ENCODE measurements around the gene DCST2.

The DCST2 gene

GRCh38 chr1:155057788-155058211, 24.2 kb upstream of the DCST2 start:
- Histone ChIP-seq H3K9me3 (ENCODE audit: insufficient read depth, low read depth, low read length) (no peaks in the 10 kb centered on the region), H3F3A (ENCODE audit: low read depth) (no peaks in the 10 kb centered on the region), H3K4me2 (ENCODE audit: low read depth, low read length, poor library complexity, severe bottlenecking) (no peak overlapping the region), H3K9me2 (replicated peaks; ENCODE audit: low read depth, low read length) (no peaks in the 10 kb centered on the region), H3K36me3 (ENCODE audit: insufficient read depth, low read length) (no peaks in the 10 kb centered on the region), H3K4me3 (ENCODE audit: low read length, poor library complexity, severe bottlenecking) (no peak overlapping the region), H4K20me1 (ENCODE audit: insufficient read depth, low read length, poor library complexity, severe bottlenecking) (no peaks in the 10 kb centered on the region), H3K27me3 (ENCODE audit: insufficient read depth, low read length, poor library complexity, severe bottlenecking) (no peaks in the 10 kb centered on the region), H3K9ac (ENCODE audit: low read depth, low read length, poor library complexity, severe bottlenecking) (no peak overlapping the region), H3K79me2 (ENCODE audit: insufficient read depth, low read length) (no peaks in the 10 kb centered on the region; the same call in 1 of the 2 replicates), H3K4me1 (ENCODE audit: insufficient read depth, low read length, poor library complexity, severe bottlenecking) (peaks cover 25% of the 10 kb centered on the region), H2AFZ (ENCODE audit: low read length) (no peak overlapping the region)
- TF ChIP-seq CTCF (conservative IDR thresholded peaks at IDR 0.05; ENCODE audit: low read length) (peak; percentile 25; the same call in 1 of the 2 replicates), EZH2phosphoT487 (IDR thresholded peaks at IDR 0.05; ENCODE audit: borderline replicate concordance) (no peak)

- TF ChIP-seq EZH2phosphoT487 (IDR thresholded peaks at IDR 0.05; ENCODE audit: borderline replicate concordance): no peak
- no peak for TF ChIP-seq CTCF (conservative IDR thresholded peaks at IDR 0.05; ENCODE audit: low read length)
- H3K27me3 ChIP-seq (ENCODE audit: insufficient read depth, low read length, poor library complexity, severe bottlenecking): no peaks in the 10 kb centered on the region
- no peaks in the 10 kb centered on the region for H3K9me2 ChIP-seq (replicated peaks; ENCODE audit: low read depth, low read length)
- H3K9me3 ChIP-seq (ENCODE audit: insufficient read depth, low read depth, low read length): no peaks in the 10 kb centered on the region
- no peak overlapping the region for H3K9ac ChIP-seq (ENCODE audit: low read depth, low read length, poor library complexity, severe bottlenecking)
- H3K36me3 ChIP-seq (ENCODE audit: insufficient read depth, low read length): no peaks in the 10 kb centered on the region
- no peak overlapping the region for H2AFZ ChIP-seq (ENCODE audit: low read length)
- peaks cover 26% of the 10 kb centered on the region for H3K4me1 ChIP-seq (ENCODE audit: insufficient read depth, low read length, poor library complexity, severe bottlenecking)
- no peak overlapping the region for H3K4me3 ChIP-seq (ENCODE audit: low read length, poor library complexity, severe bottlenecking)
- no peak overlapping the region for H3K4me2 ChIP-seq (ENCODE audit: low read depth, low read length, poor library complexity, severe bottlenecking)
- H4K20me1 ChIP-seq (ENCODE audit: insufficient read depth, low read length, poor library complexity, severe bottlenecking): no peaks in the 10 kb centered on the region
- no peaks in the 10 kb centered on the region; the same call in 1 of the 2 replicates for H3K79me2 ChIP-seq (ENCODE audit: insufficient read depth, low read length)
- H3F3A ChIP-seq (ENCODE audit: low read depth): no peaks in the 10 kb centered on the region
These were observed 23.5 kb upstream of the DCST2 start for GRCh38 chr1:155057104-155057503.

- Histone ChIP-seq H3K4me3 (ENCODE audit: low read length, poor library complexity, severe bottlenecking) (peak overlapping the region; percentile 79), H3K79me2 (ENCODE audit: insufficient read depth, low read length) (no peaks in the 10 kb centered on the region; the same call in 1 of the 2 replicates), H3K4me2 (ENCODE audit: low read depth, low read length, poor library complexity, severe bottlenecking) (peak overlapping the region; percentile 86), H3F3A (ENCODE audit: low read depth) (no peaks in the 10 kb centered on the region), H3K9ac (ENCODE audit: low read depth, low read length, poor library complexity, severe bottlenecking) (peak overlapping the region; percentile 71), H3K9me3 (ENCODE audit: insufficient read depth, low read depth, low read length) (no peaks in the 10 kb centered on the region), H4K20me1 (ENCODE audit: insufficient read depth, low read length, poor library complexity, severe bottlenecking) (no peaks in the 10 kb centered on the region), H3K9me2 (replicated peaks; ENCODE audit: low read depth, low read length) (no peaks in the 10 kb centered on the region), H2AFZ (ENCODE audit: low read length) (no peak overlapping the region), H3K36me3 (ENCODE audit: insufficient read depth, low read length) (no peaks in the 10 kb centered on the region), H3K27me3 (ENCODE audit: insufficient read depth, low read length, poor library complexity, severe bottlenecking) (no peaks in the 10 kb centered on the region), H3K4me1 (ENCODE audit: insufficient read depth, low read length, poor library complexity, severe bottlenecking) (peaks cover 23% of the 10 kb centered on the region)
- TF ChIP-seq EZH2phosphoT487 (IDR thresholded peaks at IDR 0.05; ENCODE audit: borderline replicate concordance): no peak
- no peak for TF ChIP-seq CTCF (conservative IDR thresholded peaks at IDR 0.05; ENCODE audit: low read length)
These were observed 20.0 kb upstream of the DCST2 start for GRCh38 chr1:155053531-155054105.
